HCT116 (cell line): Measurements from ENCODE around the gene WNK2. TPM values are rescaled to one million over a fixed set of nuclear protein-coding genes. Genes with fewer than 3 reads are reported as not detected.

ENCODE experiments used
- ATAC-seq: fragments of 200-7000 bp; cut with Tn5 transposase; 2 replicates; pipeline ENCODE4 v1.9.1; 2020; ENCODE audit warnings: mild to moderate bottlenecking, moderate library complexity
- BruUV-seq: library from RNA; stranded (reverse); fragments of 400-500 nt; replicated peaks from 2 replicates; lab custom pipeline; 2021; lab: Mats Ljungman, UMichigan
- CTCF ChIA-PET: fragments of 300-600 bp; sonication (Branson Sonifier 250); formaldehyde crosslinking; loops from one replicate; lab custom pipeline; 2021; ENCODE audit warnings: antibody characterized with exemption; lab: Charles Lee
- POLR2A ChIA-PET: fragments of 300-600, 350-600 bp; sonication (Branson Sonifier 250); formaldehyde crosslinking; loops from one replicate; lab custom pipeline; 2021; ENCODE audit warnings: antibody characterized with exemption; lab: Charles Lee
- RAD21 ChIA-PET, 2 experiments: fragments of 300-600 bp; sonication (Branson Sonifier 250); formaldehyde crosslinking; loops; one replicate each; lab custom pipeline; 2023; ENCODE audit warnings: low total read pairs in 2 of 2; ENCODE audit not compliant: uncharacterized antibody in 2 of 2, unreplicated experiment in 2 of 2, low non-redundant PET in 1 of 2; lab: Charles Lee
- DNase-seq: peaks from one replicate; pipeline ENCODE4 v3.0.0-alpha.2; 2010; ENCODE audit warnings: low read depth, low spot score
- H2AFZ ChIP-seq: fragments of 200-600 bp; shearing (Covaris generic), sonication (generic); 2 replicates; pipeline ENCODE4 v1.6.1; 2017; ENCODE audit warnings: low read depth, mixed run types, mixed read lengths, antibody characterized with exemption, low read length; ENCODE audit not compliant: poor library complexity, severe bottlenecking
- H3K27ac ChIP-seq: 2 replicates; pipeline ENCODE4 v1.5.1; 2012; ENCODE audit warnings: low read depth, low read length
- H3K27me3 ChIP-seq: fragments of 200-600 bp; sonication (generic); 2 replicates; pipeline ENCODE4 v1.6.1; 2016; ENCODE audit warnings: mixed run types, low read length, mixed read lengths; ENCODE audit not compliant: insufficient read depth
- H3K36me3 ChIP-seq, 2 experiments: fragments of 200-500 bp in 1 of 2; fragments of 200-600 bp in 1 of 2; sonication (Bioruptor generic) in 1 of 2; sonication (generic) in 1 of 2; 2 replicates each; pipeline versions ENCODE4 v1.5.1 to v1.6.1; 2014 to 2016; ENCODE audit warnings: low read length in 2 of 2, inconsistent platforms in 1 of 2, mixed read lengths in 1 of 2, mixed run types in 1 of 2; ENCODE audit not compliant: insufficient read depth in 2 of 2, control insufficient read depth in 1 of 2
- H3K4me1 ChIP-seq, 2 experiments: fragments of 200-600 bp in 1 of 2; sonication (generic) in 1 of 2; 2 replicates each; pipeline versions ENCODE4 v1.5.1 to v1.6.1; 2012 to 2017; ENCODE audit warnings: low read length in 2 of 2, inconsistent platforms in 1 of 2, mild to moderate bottlenecking in 1 of 2, mixed read lengths in 1 of 2, mixed run types in 1 of 2, moderate library complexity in 1 of 2; ENCODE audit not compliant: insufficient read depth in 2 of 2, control insufficient read depth in 1 of 2
- H3K4me2 ChIP-seq: fragments of 200-600 bp; sonication (generic); 2 replicates; pipeline ENCODE4 v1.6.1; 2017; ENCODE audit warnings: mixed run types, low read length, mixed read lengths
- H3K4me3 ChIP-seq, 2 experiments: fragments of 200-600 bp in 1 of 2; sonication (generic) in 1 of 2; replicated peaks in 1 of 2; 2 replicates each; pipeline ENCODE4 v1.5.1; 2011 to 2016; ENCODE audit warnings: low read length in 2 of 2, control low read depth in 1 of 2, low read depth in 1 of 2, mild to moderate bottlenecking in 1 of 2, mixed read lengths in 1 of 2, mixed run types in 1 of 2
- H3K79me2 ChIP-seq: fragments of 200-600 bp; sonication (generic); 2 replicates; pipeline ENCODE4 v1.6.1; 2017; ENCODE audit warnings: mild to moderate bottlenecking, mixed run types, low read length, moderate library complexity, mixed read lengths; ENCODE audit not compliant: insufficient read depth
- H3K9ac ChIP-seq: fragments of 200-600 bp; sonication (generic); 2 replicates; pipeline ENCODE4 v1.6.1; 2016; ENCODE audit warnings: low read length, mixed read lengths
- H3K9me2 ChIP-seq: fragments of 200-600 bp; sonication (generic), shearing (Covaris generic); 2 replicates; pipeline ENCODE4 v1.6.1; 2017; ENCODE audit warnings: mixed run types, mild to moderate bottlenecking, moderate library complexity; ENCODE audit not compliant: insufficient read depth
- H3K9me3 ChIP-seq, 2 experiments: fragments of 200-500 bp in 1 of 2; fragments of 200-600 bp in 1 of 2; sonication (Bioruptor generic) in 1 of 2; sonication (generic) in 1 of 2; 2 replicates each; pipeline ENCODE4 v1.6.1; 2014 to 2017; ENCODE audit warnings: low read length in 2 of 2, mixed read lengths in 2 of 2, inconsistent platforms in 1 of 2, low read depth in 1 of 2, mild to moderate bottlenecking in 1 of 2, mixed run types in 1 of 2, moderate library complexity in 1 of 2; ENCODE audit not compliant: control insufficient read depth in 1 of 2, insufficient read depth in 1 of 2
- H4K20me1 ChIP-seq: fragments of 200-600 bp; sonication (generic), shearing (Covaris generic); 2 replicates; pipeline ENCODE4 v1.6.1; 2017; ENCODE audit warnings: mixed run types, mild to moderate bottlenecking, moderate library complexity; ENCODE audit not compliant: insufficient read depth
- CBX3 ChIP-seq: IDR thresholded peaks from 2 replicates; pipeline ENCODE4 v1.6.1; 2012; ENCODE audit warnings: low read depth
- CTCF ChIP-seq, 3 experiments: fragments of 200-600 bp in 1 of 3; sonication (generic) in 1 of 3; IDR thresholded peaks in 2 of 3; conservative IDR thresholded peaks in 1 of 3; 2 replicates each; pipeline ENCODE4 v1.5.1; 2012 to 2017; ENCODE audit warnings: low read depth in 2 of 3, low read length in 2 of 3, antibody characterized with exemption in 1 of 3, borderline replicate concordance in 1 of 3, control low read depth in 1 of 3, mild to moderate bottlenecking in 1 of 3, mixed read lengths in 1 of 3, mixed run types in 1 of 3, moderate library complexity in 1 of 3; ENCODE audit not compliant: insufficient read depth in 1 of 3
- POLR2A ChIP-seq: IDR thresholded peaks from 2 replicates; pipeline ENCODE4 v1.7.0; 2011; ENCODE audit warnings: borderline replicate concordance; ENCODE audit not compliant: insufficient read depth, insufficient read length; ENCODE audit errors: extremely low read depth
- SIN3A ChIP-seq: IDR thresholded peaks from 2 replicates; pipeline ENCODE4 v1.6.1; 2012; ENCODE audit warnings: low read depth
- SRF ChIP-seq: IDR thresholded peaks from 2 replicates; pipeline ENCODE4 v1.6.1; 2012; ENCODE audit warnings: low read depth
- YY1 ChIP-seq: IDR thresholded peaks from 2 replicates; pipeline ENCODE4 v1.6.1; 2011; ENCODE audit warnings: low read length, low read depth, moderate library complexity, mild to moderate bottlenecking; ENCODE audit not compliant: insufficient replicate concordance; ENCODE audit errors: extremely low read depth
- ZFX ChIP-seq: fragments of 450-650 bp; IDR thresholded peaks from 2 replicates; pipeline ENCODE4 v1.6.1; 2017
- intact Hi-C: fragments of 100-400 bp; cut with micrococcal nuclease; formaldehyde crosslinking; loops from 2 replicates; pipeline ENCODE4 v1.10.0; 2022
- total RNA-seq: library from RNA; stranded (reverse); gene quantifications from one replicate; pipeline ENCODE4 v1.2.1, GENCODE V29; 2021; ENCODE audit not compliant: unreplicated experiment
- TF ChIP-seq, protein P1 (sequence below): IDR thresholded peaks from 2 replicates; pipeline ENCODE4 v1.6.1; 2012
- TF ChIP-seq, protein P2 (sequence below): IDR thresholded peaks from 2 replicates; pipeline ENCODE4 v1.6.1; 2011; ENCODE audit warnings: mild to moderate bottlenecking, low read length, moderate library complexity; ENCODE audit not compliant: insufficient replicate concordance; ENCODE audit errors: extremely low read depth

The WNK2 gene
- total RNA-seq, 1 experiment from 2014 or later, result 24.4 TPM

- no TSS peak for BruUV-seq
- Histone ChIP-seq H3K9me3 (no peaks in the 10 kb centered on the region), H3K9me2 (no peaks in the 10 kb centered on the region), H3K27me3 (no peaks in the 10 kb centered on the region), H3K4me1 (no peaks in the 10 kb centered on the region), H3K36me3 (no peaks in the 10 kb centered on the region), H3K4me2 (no peak overlapping the region), H3K27ac (no peak overlapping the region), H2AFZ (no peak overlapping the region)
- TF ChIP-seq YY1, result no peak
- no peak for TF ChIP-seq SIN3A
- no peak for TF ChIP-seq CTCF (IDR thresholded peaks at IDR 0.05 in 2 of 3, conservative IDR thresholded peaks at IDR 0.05 in 1 of 3; ENCODE audit: borderline replicate concordance in 1 of 3, insufficient read depth in 1 of 3, low read depth in 2 of 3, low read length in 2 of 3)
- TF ChIP-seq ZFX, result no peak
- TF ChIP-seq, protein P1, sequence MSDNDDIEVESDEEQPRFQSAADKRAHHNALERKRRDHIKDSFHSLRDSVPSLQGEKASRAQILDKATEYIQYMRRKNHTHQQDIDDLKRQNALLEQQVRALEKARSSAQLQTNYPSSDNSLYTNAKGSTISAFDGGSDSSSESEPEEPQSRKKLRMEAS, result no peak
- TF ChIP-seq, protein P2, sequence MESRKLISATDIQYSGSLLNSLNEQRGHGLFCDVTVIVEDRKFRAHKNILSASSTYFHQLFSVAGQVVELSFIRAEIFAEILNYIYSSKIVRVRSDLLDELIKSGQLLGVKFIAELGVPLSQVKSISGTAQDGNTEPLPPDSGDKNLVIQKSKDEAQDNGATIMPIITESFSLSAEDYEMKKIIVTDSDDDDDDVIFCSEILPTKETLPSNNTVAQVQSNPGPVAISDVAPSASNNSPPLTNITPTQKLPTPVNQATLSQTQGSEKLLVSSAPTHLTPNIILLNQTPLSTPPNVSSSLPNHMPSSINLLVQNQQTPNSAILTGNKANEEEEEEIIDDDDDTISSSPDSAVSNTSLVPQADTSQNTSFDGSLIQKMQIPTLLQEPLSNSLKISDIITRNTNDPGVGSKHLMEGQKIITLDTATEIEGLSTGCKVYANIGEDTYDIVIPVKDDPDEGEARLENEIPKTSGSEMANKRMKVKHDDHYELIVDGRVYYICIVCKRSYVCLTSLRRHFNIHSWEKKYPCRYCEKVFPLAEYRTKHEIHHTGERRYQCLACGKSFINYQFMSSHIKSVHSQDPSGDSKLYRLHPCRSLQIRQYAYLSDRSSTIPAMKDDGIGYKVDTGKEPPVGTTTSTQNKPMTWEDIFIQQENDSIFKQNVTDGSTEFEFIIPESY, result no peak
- TF ChIP-seq CBX3, result no peak
- no peak for TF ChIP-seq POLR2A
- TF ChIP-seq SRF, result no peak
- TF ChIP-seq, all 23 proteins: peak for 0
- Histone ChIP-seq H3K4me3 (no peak overlapping the region), H4K20me1 (no peaks in the 10 kb centered on the region), H3K9ac (no peak overlapping the region), H3K79me2 (no peaks in the 10 kb centered on the region)
- POLR2A ChIA-PET, result no interaction called here
- DNase-seq, result no peak
- CTCF ChIA-PET, result no interaction called here
- RAD21 ChIA-PET, result no interaction called here
- intact Hi-C loops, result no loop called here
- no peak for ATAC-seq
These were observed 185.7 kb downstream of the WNK2 start for GRCh38 chr9:93369686-93370085.

Other genes with a start within 250 kb of the WNK2 start
- gene FGD3, start 236.6 kb upstream of the WNK2 start, total RNA-seq, result 3.3 TPM
- 11.3 TPM for gene SUSD3, start 125.4 kb upstream of the WNK2 start, total RNA-seq
- gene CARD19, start 87.9 kb upstream of the WNK2 start, total RNA-seq, result 54.5 TPM
- gene NINJ1, start 49.9 kb upstream of the WNK2 start, total RNA-seq, result 34.4 TPM